HFFc6 (cell line): ENCODE measurements around the gene RDH13. TPM values are rescaled to one million over a fixed set of nuclear protein-coding genes. Genes with fewer than 3 reads are reported as not detected.
"Not testable (repeated sequence)": the region's sequence is repeated elsewhere in the genome, so short reads cannot be mapped to it uniquely, and the experiment has no call there.

Source experiments
- DNase-seq: peaks from one replicate; pipeline ENCODE4 v3.0.0-alpha.2; 2018
- H3K27ac Mint-ChIP-seq: 2 replicates; pipeline ENCODE4 v1.8.0; 2020; ENCODE audit warnings: mild to moderate bottlenecking, mixed read lengths
- H3K27me3 Mint-ChIP-seq: 2 replicates; pipeline ENCODE4 v1.8.0; 2021; ENCODE audit warnings: mild to moderate bottlenecking, moderate library complexity, mixed read lengths; ENCODE audit not compliant: insufficient read depth
- H3K36me3 Mint-ChIP-seq: 2 replicates; pipeline ENCODE4 v1.8.0; 2021; ENCODE audit warnings: low read depth, mixed read lengths
- H3K4me1 Mint-ChIP-seq: 2 replicates; pipeline ENCODE4 v1.8.0; 2020; ENCODE audit warnings: low read depth, mixed read lengths
- H3K4me3 Mint-ChIP-seq: 2 replicates; pipeline ENCODE4 v1.8.0; 2020; ENCODE audit warnings: mild to moderate bottlenecking, moderate library complexity, mixed read lengths
- H3K9me3 Mint-ChIP-seq: 2 replicates; pipeline ENCODE4 v1.8.0; 2020; ENCODE audit warnings: mild to moderate bottlenecking, mixed read lengths
- total RNA-seq, 6 experiments: library from RNA; stranded (reverse); fragmentation: NEBNext Ultra II Directional; extraction: Animal tissue kit (Norgen Biotek cat#: 25700); gene quantifications; 2 replicates in 1 of 6; 3 replicates in 5 of 6; pipeline ENCODE4 v1.2.3, GENCODE V29; 2021
- TF ChIP-seq, protein P1 (sequence below): fragments of 200-600 bp; sonication (generic); IDR thresholded peaks from 2 replicates; pipeline ENCODE4 v1.5.0; 2021; ENCODE audit warnings: antibody characterized with exemption, mild to moderate bottlenecking

RDH13 gene
- total RNA-seq, 6 experiments from 2014 or later, result 2.4 to 3.3 (median 2.8) TPM

GRCh38 chr19:55006795-55007194 is 56.2 kb downstream of the RDH13 start:
- not testable (repeated sequence) for H3K27ac Mint-ChIP-seq, H3K4me3 Mint-ChIP-seq, DNase-seq, H3K4me1 Mint-ChIP-seq, H3K27me3 Mint-ChIP-seq, H3K36me3 Mint-ChIP-seq
- peaks cover 49% of the 10 kb centered on the region for H3K9me3 Mint-ChIP-seq

DNA sequence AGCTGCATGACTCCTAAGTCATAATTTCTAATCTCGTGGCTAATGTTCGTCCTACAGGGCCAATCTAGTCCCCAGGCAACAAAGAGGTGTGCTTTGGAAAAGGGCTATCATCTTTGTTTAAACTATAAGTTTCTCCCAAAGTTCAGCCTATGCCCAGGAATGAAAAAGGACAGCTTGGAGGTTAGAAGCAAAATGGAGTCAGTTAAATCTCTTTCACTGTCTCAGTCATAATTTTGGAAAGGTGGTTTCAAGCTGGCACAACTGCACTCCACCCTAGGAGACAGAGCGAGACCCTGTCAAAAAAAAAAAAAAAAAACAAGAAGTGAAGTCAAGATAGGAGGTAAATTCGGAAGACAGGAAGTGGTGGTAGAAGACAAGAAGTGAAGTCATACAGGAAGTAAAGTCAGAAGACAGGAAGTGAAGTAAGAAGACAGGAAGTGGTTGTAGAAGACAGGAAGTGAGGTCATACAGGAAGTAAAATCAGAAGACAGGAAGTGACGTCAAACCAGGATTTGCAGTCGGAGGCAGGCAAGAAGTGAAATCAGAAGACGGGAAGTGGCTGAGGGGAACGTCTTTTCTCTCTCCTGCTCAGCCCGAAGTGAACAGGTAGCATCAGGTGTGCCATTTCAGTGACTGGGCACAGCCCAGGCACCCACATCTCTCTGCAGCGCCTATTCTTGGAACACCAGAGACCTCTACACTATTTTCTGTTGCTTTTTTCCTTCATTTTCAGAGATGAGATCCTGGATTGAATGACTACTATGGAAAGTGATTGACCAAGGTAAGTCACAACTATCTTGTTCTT is 57.1 kb downstream of the RDH13 start:
- Mint-ChIP-seq H3K36me3 (peaks cover 7% of the 10 kb centered on the region; the same call in 1 of the 2 replicates), H3K4me3 (peak overlapping the region; percentile 9; the same call in 1 of the 2 replicates), H3K9me3 (peaks cover 49% of the 10 kb centered on the region), H3K27me3 (peaks cover 3% of the 10 kb centered on the region; the same call in 1 of the 2 replicates), H3K27ac (no peak overlapping the region; the same call in 1 of the 2 replicates), H3K4me1 (peaks cover 6% of the 10 kb centered on the region; the same call in 1 of the 2 replicates)
- DNase-seq, result no peak
- TF ChIP-seq, protein P1, sequence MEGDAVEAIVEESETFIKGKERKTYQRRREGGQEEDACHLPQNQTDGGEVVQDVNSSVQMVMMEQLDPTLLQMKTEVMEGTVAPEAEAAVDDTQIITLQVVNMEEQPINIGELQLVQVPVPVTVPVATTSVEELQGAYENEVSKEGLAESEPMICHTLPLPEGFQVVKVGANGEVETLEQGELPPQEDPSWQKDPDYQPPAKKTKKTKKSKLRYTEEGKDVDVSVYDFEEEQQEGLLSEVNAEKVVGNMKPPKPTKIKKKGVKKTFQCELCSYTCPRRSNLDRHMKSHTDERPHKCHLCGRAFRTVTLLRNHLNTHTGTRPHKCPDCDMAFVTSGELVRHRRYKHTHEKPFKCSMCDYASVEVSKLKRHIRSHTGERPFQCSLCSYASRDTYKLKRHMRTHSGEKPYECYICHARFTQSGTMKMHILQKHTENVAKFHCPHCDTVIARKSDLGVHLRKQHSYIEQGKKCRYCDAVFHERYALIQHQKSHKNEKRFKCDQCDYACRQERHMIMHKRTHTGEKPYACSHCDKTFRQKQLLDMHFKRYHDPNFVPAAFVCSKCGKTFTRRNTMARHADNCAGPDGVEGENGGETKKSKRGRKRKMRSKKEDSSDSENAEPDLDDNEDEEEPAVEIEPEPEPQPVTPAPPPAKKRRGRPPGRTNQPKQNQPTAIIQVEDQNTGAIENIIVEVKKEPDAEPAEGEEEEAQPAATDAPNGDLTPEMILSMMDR, result no peak

GRCh38 chr19:55000761-55001160 is 62.2 kb downstream of the RDH13 start:
- no peak overlapping the region for H3K4me3 Mint-ChIP-seq
- TF ChIP-seq, protein P1, result no peak
- DNase-seq, result no peak
- H3K36me3 Mint-ChIP-seq, result peaks cover 2% of the 10 kb centered on the region; the same call in 1 of the 2 replicates
- H3K4me1 Mint-ChIP-seq, result peaks cover 2% of the 10 kb centered on the region; the same call in 1 of the 2 replicates
- H3K27me3 Mint-ChIP-seq, result no peaks in the 10 kb centered on the region; the same call in 1 of the 2 replicates
- no peak overlapping the region for H3K27ac Mint-ChIP-seq
- H3K9me3 Mint-ChIP-seq, result peaks cover 43% of the 10 kb centered on the region

DNA sequence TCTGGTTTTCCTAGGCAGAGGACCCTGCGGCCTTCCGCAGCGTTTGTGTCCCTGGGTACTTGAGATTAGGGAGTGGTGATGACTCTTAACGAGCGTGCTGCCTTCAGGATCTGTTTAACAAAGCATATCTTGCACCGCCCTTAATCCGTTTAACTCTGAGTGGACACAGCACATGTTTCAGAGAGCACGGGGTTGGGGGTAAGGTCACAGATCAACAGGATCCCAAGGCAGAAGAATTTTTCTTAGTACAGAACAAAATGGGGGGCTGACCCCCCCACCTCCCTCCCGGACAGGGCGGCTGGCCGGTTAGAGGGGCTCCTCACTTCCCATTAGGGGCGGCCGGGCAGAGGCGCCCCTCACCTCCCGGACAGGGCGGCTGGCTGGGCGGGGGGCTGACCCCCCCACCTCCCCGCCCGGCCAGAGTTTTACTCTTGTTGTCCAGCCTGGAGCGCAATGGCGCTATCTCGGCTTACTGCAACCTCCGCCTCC is 64.2 kb downstream of the RDH13 start:
- H3K9me3 Mint-ChIP-seq, result peaks cover 39% of the 10 kb centered on the region
- H3K27ac Mint-ChIP-seq, DNase-seq, H3K4me1 Mint-ChIP-seq, H3K27me3 Mint-ChIP-seq, H3K4me3 Mint-ChIP-seq, H3K36me3 Mint-ChIP-seq: not testable (repeated sequence)

GRCh38 chr19:54995561-54995960 is 67.4 kb downstream of the RDH13 start:
- no peak overlapping the region for H3K27ac Mint-ChIP-seq
- H3K4me3 Mint-ChIP-seq, result no peak overlapping the region
- H3K36me3 Mint-ChIP-seq, result no peaks in the 10 kb centered on the region
- H3K27me3 Mint-ChIP-seq, result no peaks in the 10 kb centered on the region
- H3K9me3 Mint-ChIP-seq, result peaks cover 43% of the 10 kb centered on the region
- DNase-seq, result no peak
- TF ChIP-seq, protein P1, result no peak
- no peaks in the 10 kb centered on the region for H3K4me1 Mint-ChIP-seq

Other genes starting within 250 kb of the RDH13 start
- gene KIR3DL1, start 246.7 kb downstream of the RDH13 start, total RNA-seq, result not detected
- not detected for gene KIR2DS4, start 230.5 kb downstream of the RDH13 start, total RNA-seq
- gene KIR3DL2, start 212.7 kb downstream of the RDH13 start, total RNA-seq, result not detected
- gene FCAR, start 188.9 kb downstream of the RDH13 start, total RNA-seq, result not detected
- not detected for gene NCR1, start 157.0 kb downstream of the RDH13 start, total RNA-seq
- gene NLRP7, start 115.6 kb downstream of the RDH13 start, total RNA-seq, result not detected
- under 1 TPM in 1 of 6 experiments, not detected in 5; 0.26 TPM for gene NLRP2, start 96.8 kb downstream of the RDH13 start, total RNA-seq
- gene GP6, start 24.9 kb downstream of the RDH13 start, total RNA-seq, result not detected
- under 1 TPM in 5 of 6 experiments, not detected in 1; 0.55 to 0.94 (median 0.64) TPM for gene EPS8L1, start 12.7 kb upstream of the RDH13 start, total RNA-seq
- gene PPP1R12C, start 54.5 kb upstream of the RDH13 start, total RNA-seq, result 10 to 100 TPM; 82.7 to 96.0 (median 91.9) TPM
- 1 to 10 TPM; 4.1 to 8.8 (median 7.3) TPM for gene TNNT1, start 86.1 kb upstream of the RDH13 start, total RNA-seq
- gene TNNI3, start 94.6 kb upstream of the RDH13 start, total RNA-seq, result not detected
- gene DNAAF3, start 103.5 kb upstream of the RDH13 start, total RNA-seq, result 1 to 10 TPM in 1 of 6 experiments, under 1 TPM in 5; 0.20 to 1.1 (median 0.72) TPM
- 1 to 10 TPM in 1 of 6 experiments, under 1 TPM in 2, not detected in 3; 0.09 to 1.2 (median 0.38) TPM for gene SYT5, start 117.1 kb upstream of the RDH13 start, total RNA-seq
- gene PTPRH, start 146.4 kb upstream of the RDH13 start, total RNA-seq, result 1 to 10 TPM in 1 of 6 experiments, under 1 TPM in 5; 0.45 to 1.0 (median 0.59) TPM
- gene TMEM86B, start 165.6 kb upstream of the RDH13 start, total RNA-seq, result 1 to 10 TPM; 1.8 to 2.7 (median 2.0) TPM
- 10 to 100 TPM; 85.8 to 93.7 (median 88.9) TPM for gene PPP6R1, start 195.9 kb upstream of the RDH13 start, total RNA-seq
- gene HSPBP1, start 217.0 kb upstream of the RDH13 start, total RNA-seq, result 10 to 100 TPM; 37.5 to 43.1 (median 42.5) TPM
- 10 to 100 TPM; 10.9 to 12.0 (median 11.3) TPM for gene BRSK1, start 220.8 kb upstream of the RDH13 start, total RNA-seq